GM12878 (cell line): ENCODE results near the gene BCL2. TPM values are rescaled to one million over a fixed set of nuclear protein-coding genes. Genes with fewer than 3 reads are reported as not detected.

Experiments used
- ATAC-seq: fragments of 200-7000 bp; cut with Tn5 transposase; 3 replicates; pipeline ENCODE4 v1.9.1; 2020; ENCODE audit warnings: mild to moderate bottlenecking, moderate library complexity
- BruUV-seq: library from RNA; stranded (reverse); fragments of 400-500 nt; replicated peaks from 2 replicates; lab custom pipeline; 2021; lab: Mats Ljungman, UMichigan
- CTCF ChIA-PET: fragments of 300-600 bp; sonication (Branson Sonifier 250); formaldehyde crosslinking; extraction: SDS; loops from one replicate; lab custom pipeline; 2021; ENCODE audit warnings: inconsistent platforms; lab: Yijun Ruan, JAX
- POLR2A ChIA-PET: fragments of 350-600 bp; formaldehyde crosslinking; extraction: SDS; loops from one replicate; lab custom pipeline; 2021; ENCODE audit warnings: inconsistent platforms; lab: Charles Lee
- RAD21 ChIA-PET: fragments of 300-600 bp; sonication (Branson Sonifier 250); formaldehyde crosslinking; loops from one replicate; lab custom pipeline; 2023; ENCODE audit warnings: antibody characterized with exemption; ENCODE audit not compliant: unreplicated experiment; lab: Charles Lee
- SMC1A ChIA-PET: fragments of 300-600 bp; sonication (Branson Sonifier 250); formaldehyde crosslinking; loops from one replicate; lab custom pipeline; 2023; ENCODE audit not compliant: unreplicated experiment, uncharacterized antibody; lab: Charles Lee
- DNase-seq: peaks from one replicate; pipeline ENCODE4 v3.0.0-alpha.2; 2011; ENCODE audit warnings: low read depth, low spot score
- FAIRE-seq: peaks from 3 replicates; lab custom pipeline; 2011; peaks lifted over from hg19 to GRCh38; lab: Jason Lieb, UNC
- H2AFZ ChIP-seq: 2 replicates; pipeline ENCODE4 v1.6.0; 2011; ENCODE audit warnings: low read depth, low read length, control low read depth; ENCODE audit not compliant: control insufficient read depth
- H3K27ac ChIP-seq: 2 replicates; pipeline ENCODE4 v1.5.1; 2011; ENCODE audit warnings: control low read depth; ENCODE audit not compliant: control insufficient read depth, insufficient read depth
- H3K27me3 ChIP-seq, 2 experiments: replicated peaks in 1 of 2; 2 replicates each; pipeline versions ENCODE4 v1.6.0 to v1.6.1; 2011; ENCODE audit warnings: low read length in 1 of 2; ENCODE audit not compliant: control insufficient read depth in 2 of 2, insufficient read depth in 2 of 2
- H3K36me3 ChIP-seq, 2 experiments: 2 replicates each; pipeline ENCODE4 v1.5.1; 2011; ENCODE audit warnings: low read length in 1 of 2; ENCODE audit not compliant: control insufficient read depth in 2 of 2, insufficient read depth in 2 of 2
- H3K4me1 ChIP-seq: 2 replicates; pipeline ENCODE4 v1.6.1; 2011; ENCODE audit warnings: mild to moderate bottlenecking, low read length, moderate library complexity, mixed read lengths; ENCODE audit not compliant: control insufficient read depth, insufficient read depth
- H3K4me2 ChIP-seq: 2 replicates; pipeline ENCODE4 v1.6.0; 2011; ENCODE audit warnings: control low read depth; ENCODE audit not compliant: control insufficient read depth, insufficient read depth
- H3K4me3 ChIP-seq: fragments of 200-600 bp; sonication (generic); 2 replicates; pipeline ENCODE4 v1.5.1; 2016
- H3K79me2 ChIP-seq: 2 replicates; pipeline ENCODE4 v1.6.0; 2011; ENCODE audit warnings: low read length; ENCODE audit not compliant: control insufficient read depth, insufficient read depth
- H3K9ac ChIP-seq: 2 replicates; pipeline ENCODE4 v1.8.0; 2011; ENCODE audit warnings: low read length, control low read depth, mixed read lengths; ENCODE audit not compliant: control insufficient read depth, insufficient read depth
- H3K9me3 ChIP-seq: replicated peaks from 3 replicates; pipeline ENCODE4 v1.5.1; 2011; ENCODE audit warnings: mild to moderate bottlenecking, low read length; ENCODE audit not compliant: control insufficient read depth, insufficient read depth
- H4K20me1 ChIP-seq: 2 replicates; pipeline ENCODE4 v1.6.0; 2011; ENCODE audit not compliant: control insufficient read depth, insufficient read depth
- CREM ChIP-seq: IDR thresholded peaks from 2 replicates; pipeline ENCODE4 v1.6.1; 2014; ENCODE audit warnings: antibody characterized with exemption, low read depth
- EED ChIP-seq: sonication (generic); IDR thresholded peaks from 2 replicates; pipeline ENCODE4 v1.6.1; 2016; ENCODE audit warnings: antibody characterized with exemption, low read depth
- FOXK2 ChIP-seq: fragments of 450-650 bp; IDR thresholded peaks from 2 replicates; pipeline ENCODE4 v1.6.1; 2017; ENCODE audit warnings: mild to moderate bottlenecking, moderate library complexity
- HCFC1 ChIP-seq: fragments of 150-350 bp; IDR thresholded peaks from 2 replicates; pipeline ENCODE4 v1.6.1; 2014; ENCODE audit warnings: low read length
- JUND ChIP-seq: IDR thresholded peaks from 2 replicates; pipeline ENCODE4 v1.6.1; 2012; ENCODE audit warnings: low read depth, mild to moderate bottlenecking, low read length, improper control_type of control experiment, moderate library complexity
- KLF5 ChIP-seq: fragments of 450-650 bp; IDR thresholded peaks from 2 replicates; pipeline ENCODE4 v1.6.1; 2014; ENCODE audit warnings: mild to moderate bottlenecking; ENCODE audit not compliant: partially characterized antibody
- NFYB ChIP-seq: IDR thresholded peaks from 2 replicates; pipeline ENCODE4 v1.6.1; 2011; ENCODE audit warnings: low read depth, mild to moderate bottlenecking, low read length, improper control_type of control experiment, moderate library complexity; ENCODE audit not compliant: insufficient read depth
- NRF1 ChIP-seq: conservative IDR thresholded peaks from 2 replicates; pipeline ENCODE4 v1.6.1; 2011; ENCODE audit warnings: mild to moderate bottlenecking, low read depth, low read length, improper control_type of control experiment
- PBX3 ChIP-seq: IDR thresholded peaks from 2 replicates; pipeline ENCODE4 v1.6.1; 2011; ENCODE audit warnings: mild to moderate bottlenecking, low read depth, low read length, moderate library complexity; ENCODE audit not compliant: insufficient replicate concordance
- SIX5 ChIP-seq: IDR thresholded peaks from 2 replicates; pipeline ENCODE4 v1.6.1; 2011; ENCODE audit warnings: mild to moderate bottlenecking, low read depth, low read length, moderate library complexity; ENCODE audit not compliant: severe bottlenecking
- SMC3 ChIP-seq: IDR thresholded peaks from 2 replicates; pipeline ENCODE4 v1.6.1; 2011; ENCODE audit warnings: low read length, improper control_type of control experiment, borderline replicate concordance
- SUZ12 ChIP-seq: fragments of 200-600 bp; sonication (generic); IDR thresholded peaks from one replicate; pipeline ENCODE4 v1.6.1; 2018; ENCODE audit warnings: antibody characterized with exemption, mild to moderate bottlenecking; ENCODE audit not compliant: unreplicated experiment
- ZNF207 ChIP-seq: fragments of 450-650 bp; IDR thresholded peaks from 2 replicates; pipeline ENCODE4 v1.6.1; 2014; ENCODE audit warnings: antibody characterized with exemption, mild to moderate bottlenecking, borderline replicate concordance
- ZNF384 ChIP-seq: IDR thresholded peaks from 2 replicates; pipeline ENCODE4 v1.6.1; 2012; ENCODE audit warnings: low read depth, mild to moderate bottlenecking, low read length, improper control_type of control experiment, borderline replicate concordance
- WGBS: methylation state at CpG from one replicate; pipeline ENCODE4 v1.1.6; 2016; ENCODE audit warnings: low lambda C conversion rate; ENCODE audit not compliant: insufficient replicate concordance, insufficient coverage; ENCODE audit errors: missing lambda C conversion rate; 5-methylcytosine and 5-hydroxymethylcytosine counted together
- in situ Hi-C: fragments of 300-500 bp; cut with MboI; formaldehyde crosslinking; loops from 9 replicates; pipeline ENCODE4 v1.14.3; 2018; ENCODE audit warnings: mixed read lengths
- intact Hi-C: fragments of 100-400 bp; cut with micrococcal nuclease; formaldehyde crosslinking; loops from one replicate; pipeline ENCODE4 v1.14.2; 2022; ENCODE audit not compliant: unreplicated experiment
- polyA plus RNA-seq, 11 experiments: library from polyadenylated mRNA; depleted of rRNA in 4 of 11; unstranded in 6 of 11; stranded (reverse) in 5 of 11; fragments of >200 nt; fragmentation: Nextera tagmentation in 4 of 11; fragmentation: Illumina TruSeq in 1 of 11; extraction: Ambion mirVana in 4 of 11; extraction: Trizol in 1 of 11; gene quantifications; 1 replicate in 1 of 11; 2 replicates in 10 of 11; pipeline versions ENCODE4 v1.2.1 to v1.2.3, GENCODE V29; 2011 to 2016; ENCODE audit warnings: inconsistent platforms in 2 of 11, missing spikeins in 2 of 11, low read depth in 1 of 11
- total RNA-seq, 4 experiments: library from RNA; depleted of rRNA in 3 of 4; stranded (reverse); fragments of >200 nt in 3 of 4; fragmentation: Illumina TruSeq in 1 of 4; extraction: Trizol in 1 of 4; gene quantifications; 2 replicates each; pipeline versions ENCODE4 v1.2.1 to v1.2.3, GENCODE V29; 2013 to 2021
- TF ChIP-seq, protein P1 (sequence below): fragments of 450-650 bp; IDR thresholded peaks from 2 replicates; pipeline ENCODE4 v1.6.1; 2018; ENCODE audit warnings: mild to moderate bottlenecking, low read depth, moderate library complexity; ENCODE audit not compliant: partially characterized antibody
- TF ChIP-seq, protein P2 (sequence below): IDR thresholded peaks from 2 replicates; pipeline ENCODE4 v1.6.1; 2012; ENCODE audit warnings: mild to moderate bottlenecking, low read depth, low read length

Gene BCL2
- total and polyA plus RNA-seq, 10 of the 15 experiments (the other 5 are each of a cell fraction or from before 2014, with no cell fraction given), result 4.1 to 47.8 (median 19.3) TPM

GRCh38 chr18:63079114-63079513 is 240.5 kb downstream of the BCL2 start:
- ChIA-PET SMC1A (interaction anchor here (1.4 to 7.2 kb wide), 3 partner anchors 16 to 62 kb away, joined by 4 to 43 read pairs (median 37); no protein-coding TSS in a partner anchor), RAD21 (interaction anchor here (1.4 to 2.8 kb wide), 2 partner anchors 17 to 19 kb away, joined by 3 to 7 read pairs; no protein-coding TSS in a partner anchor), CTCF (interaction anchor here (0.7 to 2.2 kb wide), 3 partner anchors 16 to 75 kb away, joined by 3 to 8 read pairs (median 3); no protein-coding TSS in a partner anchor), POLR2A (no interaction called here)
- Histone ChIP-seq H2AFZ (no peak overlapping the region), H3K4me2 (peak overlapping the region; percentile 6; the same call in 1 of the 2 replicates), H3K27ac (peak overlapping the region; percentile 51), H3K9ac (no peak overlapping the region), H4K20me1 (no peaks in the 10 kb centered on the region), H3K9me3 (peaks cover 22% of the 10 kb centered on the region), H3K79me2 (no peaks in the 10 kb centered on the region), H3K4me1 (peaks cover 17% of the 10 kb centered on the region), H3K36me3 (no peaks in the 10 kb centered on the region), H3K27me3 (no peaks in the 10 kb centered on the region), H3K4me3 (no peak overlapping the region)
- ATAC-seq, result peak; percentile 72
- DNase-seq, result peak; percentile 55
- WGBS, result 0% methylated on average over 1 of the region's 1 CpG
- intact Hi-C loops (loop anchor here (2.0 to 10.0 kb wide), 2 partner anchors 76 to 364 kb away; partner anchors contain the start of gene PHLPP1), in situ Hi-C loops (no loop called here)
- no TSS peak for BruUV-seq
- FAIRE-seq, result peak; percentile 41
- TF ChIP-seq NRF1 (no peak), PBX3 (no peak), EED (no peak), SIX5 (peak; percentile 44), CREM (no peak), NFYB (peak; percentile 95), HCFC1 (peak; percentile 48; the same call in 1 of the 2 replicates), JUND (no peak), SUZ12 (no peak), SMC3 (no peak), ZNF384 (no peak), FOXK2 (no peak), KLF5 (no peak), ZNF207 (no peak)
- TF ChIP-seq, protein P1, sequence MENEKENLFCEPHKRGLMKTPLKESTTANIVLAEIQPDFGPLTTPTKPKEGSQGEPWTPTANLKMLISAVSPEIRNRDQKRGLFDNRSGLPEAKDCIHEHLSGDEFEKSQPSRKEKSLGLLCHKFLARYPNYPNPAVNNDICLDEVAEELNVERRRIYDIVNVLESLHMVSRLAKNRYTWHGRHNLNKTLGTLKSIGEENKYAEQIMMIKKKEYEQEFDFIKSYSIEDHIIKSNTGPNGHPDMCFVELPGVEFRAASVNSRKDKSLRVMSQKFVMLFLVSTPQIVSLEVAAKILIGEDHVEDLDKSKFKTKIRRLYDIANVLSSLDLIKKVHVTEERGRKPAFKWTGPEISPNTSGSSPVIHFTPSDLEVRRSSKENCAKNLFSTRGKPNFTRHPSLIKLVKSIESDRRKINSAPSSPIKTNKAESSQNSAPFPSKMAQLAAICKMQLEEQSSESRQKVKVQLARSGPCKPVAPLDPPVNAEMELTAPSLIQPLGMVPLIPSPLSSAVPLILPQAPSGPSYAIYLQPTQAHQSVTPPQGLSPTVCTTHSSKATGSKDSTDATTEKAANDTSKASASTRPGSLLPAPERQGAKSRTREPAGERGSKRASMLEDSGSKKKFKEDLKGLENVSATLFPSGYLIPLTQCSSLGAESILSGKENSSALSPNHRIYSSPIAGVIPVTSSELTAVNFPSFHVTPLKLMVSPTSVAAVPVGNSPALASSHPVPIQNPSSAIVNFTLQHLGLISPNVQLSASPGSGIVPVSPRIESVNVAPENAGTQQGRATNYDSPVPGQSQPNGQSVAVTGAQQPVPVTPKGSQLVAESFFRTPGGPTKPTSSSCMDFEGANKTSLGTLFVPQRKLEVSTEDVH, result no peak
- TF ChIP-seq, protein P2, sequence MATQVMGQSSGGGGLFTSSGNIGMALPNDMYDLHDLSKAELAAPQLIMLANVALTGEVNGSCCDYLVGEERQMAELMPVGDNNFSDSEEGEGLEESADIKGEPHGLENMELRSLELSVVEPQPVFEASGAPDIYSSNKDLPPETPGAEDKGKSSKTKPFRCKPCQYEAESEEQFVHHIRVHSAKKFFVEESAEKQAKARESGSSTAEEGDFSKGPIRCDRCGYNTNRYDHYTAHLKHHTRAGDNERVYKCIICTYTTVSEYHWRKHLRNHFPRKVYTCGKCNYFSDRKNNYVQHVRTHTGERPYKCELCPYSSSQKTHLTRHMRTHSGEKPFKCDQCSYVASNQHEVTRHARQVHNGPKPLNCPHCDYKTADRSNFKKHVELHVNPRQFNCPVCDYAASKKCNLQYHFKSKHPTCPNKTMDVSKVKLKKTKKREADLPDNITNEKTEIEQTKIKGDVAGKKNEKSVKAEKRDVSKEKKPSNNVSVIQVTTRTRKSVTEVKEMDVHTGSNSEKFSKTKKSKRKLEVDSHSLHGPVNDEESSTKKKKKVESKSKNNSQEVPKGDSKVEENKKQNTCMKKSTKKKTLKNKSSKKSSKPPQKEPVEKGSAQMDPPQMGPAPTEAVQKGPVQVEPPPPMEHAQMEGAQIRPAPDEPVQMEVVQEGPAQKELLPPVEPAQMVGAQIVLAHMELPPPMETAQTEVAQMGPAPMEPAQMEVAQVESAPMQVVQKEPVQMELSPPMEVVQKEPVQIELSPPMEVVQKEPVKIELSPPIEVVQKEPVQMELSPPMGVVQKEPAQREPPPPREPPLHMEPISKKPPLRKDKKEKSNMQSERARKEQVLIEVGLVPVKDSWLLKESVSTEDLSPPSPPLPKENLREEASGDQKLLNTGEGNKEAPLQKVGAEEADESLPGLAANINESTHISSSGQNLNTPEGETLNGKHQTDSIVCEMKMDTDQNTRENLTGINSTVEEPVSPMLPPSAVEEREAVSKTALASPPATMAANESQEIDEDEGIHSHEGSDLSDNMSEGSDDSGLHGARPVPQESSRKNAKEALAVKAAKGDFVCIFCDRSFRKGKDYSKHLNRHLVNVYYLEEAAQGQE, result no peak
